Measurements from ENCODE around the gene IVD.
A peak's percentile ranks its signal among the peaks of the same experiment; 100 is the strongest.

IVD gene

DNA sequence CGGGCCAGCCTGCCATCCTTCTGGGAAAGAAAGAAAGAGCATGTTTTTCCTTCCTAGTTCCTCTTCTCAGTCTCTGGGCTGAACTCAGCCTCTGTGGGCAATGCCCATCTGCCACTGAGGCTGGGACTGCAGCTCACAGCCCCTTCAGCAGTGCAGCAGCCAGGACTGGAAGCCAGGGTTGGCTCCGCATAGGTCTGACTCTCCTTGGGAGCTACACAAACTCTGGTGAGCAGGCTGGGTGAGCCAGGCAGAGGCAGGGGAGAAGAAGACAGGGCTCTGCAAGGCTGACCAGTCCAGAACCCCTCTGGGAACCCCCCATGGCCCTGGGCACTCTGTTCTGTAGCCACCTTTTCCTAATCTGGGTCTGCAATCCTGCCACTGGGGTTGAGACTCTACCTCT, 44.0 kb upstream of the IVD start:
- TF ChIP-seq, protein P1, sequence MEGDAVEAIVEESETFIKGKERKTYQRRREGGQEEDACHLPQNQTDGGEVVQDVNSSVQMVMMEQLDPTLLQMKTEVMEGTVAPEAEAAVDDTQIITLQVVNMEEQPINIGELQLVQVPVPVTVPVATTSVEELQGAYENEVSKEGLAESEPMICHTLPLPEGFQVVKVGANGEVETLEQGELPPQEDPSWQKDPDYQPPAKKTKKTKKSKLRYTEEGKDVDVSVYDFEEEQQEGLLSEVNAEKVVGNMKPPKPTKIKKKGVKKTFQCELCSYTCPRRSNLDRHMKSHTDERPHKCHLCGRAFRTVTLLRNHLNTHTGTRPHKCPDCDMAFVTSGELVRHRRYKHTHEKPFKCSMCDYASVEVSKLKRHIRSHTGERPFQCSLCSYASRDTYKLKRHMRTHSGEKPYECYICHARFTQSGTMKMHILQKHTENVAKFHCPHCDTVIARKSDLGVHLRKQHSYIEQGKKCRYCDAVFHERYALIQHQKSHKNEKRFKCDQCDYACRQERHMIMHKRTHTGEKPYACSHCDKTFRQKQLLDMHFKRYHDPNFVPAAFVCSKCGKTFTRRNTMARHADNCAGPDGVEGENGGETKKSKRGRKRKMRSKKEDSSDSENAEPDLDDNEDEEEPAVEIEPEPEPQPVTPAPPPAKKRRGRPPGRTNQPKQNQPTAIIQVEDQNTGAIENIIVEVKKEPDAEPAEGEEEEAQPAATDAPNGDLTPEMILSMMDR (conservative IDR thresholded peaks at IDR 0.05) = no peak
- no peak for TF ChIP-seq ZFX (IDR thresholded peaks at IDR 0.05)
- H3K27ac ChIP-seq = no peak overlapping the region

DNA sequence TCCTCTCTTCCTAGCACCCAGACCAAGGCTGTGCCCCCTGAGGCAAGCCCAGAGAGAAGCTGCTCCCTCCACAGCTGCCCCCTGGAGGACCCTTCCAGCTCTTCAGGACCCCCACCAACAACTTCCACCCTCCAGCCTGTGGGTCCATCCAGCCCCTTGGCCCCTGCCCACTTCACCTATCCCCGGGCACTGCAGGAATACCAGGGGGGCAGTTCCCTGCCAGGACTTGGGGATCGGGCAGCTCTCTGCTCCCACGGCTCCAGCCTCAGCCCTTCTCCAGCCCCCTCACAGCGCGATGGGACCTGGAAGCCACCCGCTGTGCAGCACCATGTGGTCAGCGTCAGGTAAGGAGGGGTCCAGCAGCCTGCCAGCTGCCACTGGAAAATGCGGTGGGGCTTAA, 42.0 kb upstream of the IVD start:
- TF ChIP-seq ZFX (IDR thresholded peaks at IDR 0.05) = no peak
- TF ChIP-seq, protein P1 (conservative IDR thresholded peaks at IDR 0.05) = no peak
- H3K27ac ChIP-seq = no peak overlapping the region

DNA sequence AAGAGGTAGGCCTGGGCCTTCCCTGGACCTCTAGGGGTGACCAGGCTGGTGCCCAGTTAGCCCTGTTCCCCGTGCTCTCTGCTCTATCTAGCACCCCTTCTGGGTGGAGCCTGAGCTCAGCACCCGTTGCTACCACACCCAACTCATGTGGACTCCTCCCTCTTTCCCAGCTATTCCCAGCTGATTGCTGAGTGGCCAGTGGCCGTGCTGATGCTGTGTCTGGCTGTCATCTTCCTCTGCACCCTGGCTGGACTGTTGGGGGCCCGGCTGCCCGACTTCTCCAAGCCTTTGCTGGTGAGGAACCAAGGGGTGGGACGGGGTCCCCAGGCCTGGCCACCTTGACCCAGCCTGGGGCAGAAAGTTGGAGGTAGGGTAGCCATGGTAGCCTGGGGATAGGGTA, 41.3 kb upstream of the IVD start:
- no peak overlapping the region for H3K27ac ChIP-seq
- TF ChIP-seq ZFX (IDR thresholded peaks at IDR 0.05) = no peak
- TF ChIP-seq, protein P1 (conservative IDR thresholded peaks at IDR 0.05) = no peak

DNA sequence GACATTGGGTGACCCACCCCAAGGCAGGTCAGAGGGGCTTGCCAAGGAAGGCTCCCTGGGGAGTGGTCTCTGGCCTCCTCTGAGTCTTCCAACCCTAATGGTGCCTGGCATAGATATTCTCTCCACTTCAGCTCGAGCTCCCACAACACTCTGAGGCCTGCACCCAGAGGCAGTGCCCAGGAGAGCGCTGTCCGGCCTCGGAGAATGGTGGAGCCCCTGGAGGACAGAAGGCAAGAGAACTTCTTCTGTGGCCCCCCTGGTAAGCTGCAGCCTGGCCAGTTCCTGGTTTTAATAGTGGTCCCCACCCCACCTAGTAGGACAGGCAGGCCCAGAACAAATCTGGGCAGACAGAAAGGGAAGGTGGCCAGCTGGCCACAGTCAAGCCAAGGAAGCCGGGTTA, 40.6 kb upstream of the IVD start:
- no peak for TF ChIP-seq ZFX (IDR thresholded peaks at IDR 0.05)
- TF ChIP-seq, protein P1 (conservative IDR thresholded peaks at IDR 0.05) = no peak
- H3K27ac ChIP-seq = no peak overlapping the region

DNA sequence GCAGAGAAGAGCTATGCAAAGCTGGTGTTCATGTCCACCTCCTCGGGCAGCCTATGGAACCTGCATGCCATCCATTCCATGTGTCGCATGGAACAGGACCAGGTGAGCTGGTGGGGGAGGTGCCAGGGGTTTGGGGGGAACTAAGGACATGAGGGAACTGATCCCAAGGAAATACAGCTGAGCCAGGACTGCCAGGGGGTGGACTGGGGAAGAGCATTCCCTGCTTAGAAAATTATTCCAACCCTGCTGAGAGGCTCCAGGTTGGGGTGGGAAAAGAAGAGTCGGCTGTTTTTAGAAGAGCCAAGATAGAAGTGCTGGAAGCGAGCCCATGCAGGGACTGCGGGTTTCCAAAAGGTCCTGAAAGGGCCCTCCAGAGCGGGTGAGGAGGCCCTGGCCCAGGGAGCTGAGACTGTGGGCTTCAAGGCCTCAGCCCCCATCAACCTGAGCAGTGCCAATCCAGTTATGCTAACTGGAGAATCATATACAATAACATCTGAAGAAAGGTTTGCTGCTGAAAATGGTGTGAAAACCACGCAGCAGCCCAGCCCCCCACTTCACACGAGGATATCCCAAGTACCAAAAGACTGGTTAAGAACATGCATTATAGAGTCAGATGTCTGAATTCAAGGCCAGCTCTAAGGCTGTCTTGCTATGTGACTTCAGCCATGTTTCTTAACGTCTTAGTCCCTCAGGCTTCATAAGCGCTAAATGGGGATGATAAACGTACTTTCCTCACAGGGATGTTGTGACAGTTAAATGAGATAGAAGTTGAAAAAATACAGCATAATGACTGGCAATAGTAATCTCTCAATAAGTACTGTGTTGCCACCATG, 39.8 kb upstream of the IVD start:
- TF ChIP-seq ZFX (IDR thresholded peaks at IDR 0.05) = no peak
- TF ChIP-seq, protein P1 (conservative IDR thresholded peaks at IDR 0.05) = no peak
- H3K27ac ChIP-seq = peak overlapping the region; percentile 73

DNA sequence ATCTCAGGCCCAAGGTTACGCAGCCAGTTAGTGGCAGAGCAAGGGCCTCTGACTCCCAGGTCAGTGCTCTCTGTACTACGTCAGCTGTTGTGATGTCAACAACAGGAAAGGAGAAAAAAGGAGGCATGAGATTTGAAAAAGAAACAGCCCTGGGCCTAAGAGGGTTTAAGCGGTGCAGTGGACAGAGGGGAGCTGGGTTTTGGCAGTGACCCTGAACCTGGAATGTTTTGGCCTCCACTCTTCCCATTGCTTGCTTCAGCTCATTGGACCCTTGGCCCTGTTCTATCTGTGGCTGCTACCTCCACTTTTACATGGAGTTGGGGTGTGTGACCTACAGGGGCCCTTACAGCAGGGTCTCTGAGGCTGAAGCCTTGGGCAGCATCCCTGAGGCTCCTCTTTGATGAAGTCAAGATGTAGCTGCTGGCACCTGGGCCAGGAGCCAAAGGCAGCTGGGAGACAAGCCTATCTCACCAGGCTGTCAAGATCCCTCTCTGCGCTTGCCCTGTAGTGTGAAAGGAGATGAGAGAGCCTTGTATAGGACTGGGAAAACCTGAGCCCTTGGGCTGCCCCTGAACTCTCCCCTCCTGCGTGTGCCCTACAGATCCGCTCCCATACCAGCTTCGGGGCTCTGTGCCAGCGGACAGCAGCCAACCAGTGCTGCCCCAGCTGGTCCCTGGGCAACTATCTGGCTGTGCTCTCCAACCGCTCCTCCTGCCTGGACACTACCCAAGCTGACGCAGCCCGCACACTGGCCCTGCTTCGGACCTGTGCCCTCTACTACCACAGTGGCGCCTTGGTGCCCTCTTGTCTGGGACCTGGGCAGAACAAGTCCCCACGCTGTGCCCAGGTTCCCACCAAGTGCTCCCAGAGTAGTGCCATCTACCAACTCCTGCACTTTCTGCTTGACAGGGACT, 38.9 kb upstream of the IVD start:
- no peak for TF ChIP-seq ZFX (IDR thresholded peaks at IDR 0.05)
- TF ChIP-seq, protein P1 (conservative IDR thresholded peaks at IDR 0.05) = no peak
- peak overlapping the region; percentile 73 for H3K27ac ChIP-seq

DNA sequence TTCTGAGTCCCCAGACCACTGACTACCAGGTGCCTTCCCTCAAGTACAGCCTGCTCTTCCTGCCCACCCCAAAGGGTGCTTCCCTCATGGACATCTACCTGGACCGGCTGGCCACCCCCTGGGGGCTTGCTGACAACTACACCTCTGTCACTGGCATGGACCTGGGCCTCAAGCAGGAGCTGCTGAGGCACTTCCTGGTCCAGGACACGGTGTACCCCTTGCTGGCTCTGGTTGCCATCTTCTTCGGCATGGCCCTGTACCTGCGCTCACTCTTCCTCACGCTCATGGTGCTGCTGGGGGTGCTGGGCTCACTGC, 38.3 kb upstream of the IVD start:
- H3K27ac ChIP-seq = peak overlapping the region; percentile 73

More for the DNA sequence above, 38.3 kb upstream of the IVD start:
- TF ChIP-seq ZFX (IDR thresholded peaks at IDR 0.05) = no peak
- TF ChIP-seq, protein P1 (conservative IDR thresholded peaks at IDR 0.05) = no peak
